Hepatocyte (in vitro differentiated cells): ENCODE data around the gene TBL3.

ENCODE experiments used
- EZH2 ChIP-seq: fragments of 200-600 bp; sonication (generic); IDR thresholded peaks from 2 replicates; pipeline ENCODE4 v1.6.1; 2016; ENCODE audit warnings: antibody characterized with exemption, mild to moderate bottlenecking, borderline replicate concordance
- EZH2phosphoT487 ChIP-seq: fragments of 200-600 bp; sonication (generic); IDR thresholded peaks from one replicate; pipeline ENCODE4 v1.6.1; 2018; ENCODE audit warnings: antibody characterized with exemption, mild to moderate bottlenecking, low read depth, moderate library complexity; ENCODE audit not compliant: unreplicated experiment, severe bottlenecking
- TF ChIP-seq, protein P1 (sequence below): fragments of 200-600 bp; sonication (generic); IDR thresholded peaks from 2 replicates; pipeline ENCODE4 v1.5.1; 2016; ENCODE audit warnings: antibody characterized with exemption, mild to moderate bottlenecking; ENCODE audit not compliant: poor library complexity

DNA sequence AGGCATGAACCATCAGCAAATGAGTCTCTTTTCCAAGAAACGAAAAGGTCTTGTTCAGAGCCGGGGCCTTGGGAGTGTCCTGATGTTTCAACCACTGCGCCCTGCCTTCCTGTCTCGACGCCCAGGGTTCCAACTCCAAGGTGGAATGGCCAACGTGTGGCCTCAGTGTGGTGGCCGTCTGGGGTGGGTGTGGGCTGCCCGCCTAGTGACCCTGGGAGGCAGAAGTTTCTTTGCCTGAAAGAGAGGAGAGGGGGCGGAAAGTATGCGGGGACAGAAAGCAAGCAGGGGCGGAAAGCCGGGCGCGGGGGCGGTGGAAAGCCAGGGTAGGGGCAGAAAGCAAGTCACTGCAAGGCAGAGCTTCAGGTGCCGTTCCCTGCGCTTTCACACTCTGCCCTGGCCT is 32.9 kb upstream of the TBL3 start:
- TF ChIP-seq EZH2phosphoT487 (no peak), EZH2 (no peak)
- TF ChIP-seq, protein P1, sequence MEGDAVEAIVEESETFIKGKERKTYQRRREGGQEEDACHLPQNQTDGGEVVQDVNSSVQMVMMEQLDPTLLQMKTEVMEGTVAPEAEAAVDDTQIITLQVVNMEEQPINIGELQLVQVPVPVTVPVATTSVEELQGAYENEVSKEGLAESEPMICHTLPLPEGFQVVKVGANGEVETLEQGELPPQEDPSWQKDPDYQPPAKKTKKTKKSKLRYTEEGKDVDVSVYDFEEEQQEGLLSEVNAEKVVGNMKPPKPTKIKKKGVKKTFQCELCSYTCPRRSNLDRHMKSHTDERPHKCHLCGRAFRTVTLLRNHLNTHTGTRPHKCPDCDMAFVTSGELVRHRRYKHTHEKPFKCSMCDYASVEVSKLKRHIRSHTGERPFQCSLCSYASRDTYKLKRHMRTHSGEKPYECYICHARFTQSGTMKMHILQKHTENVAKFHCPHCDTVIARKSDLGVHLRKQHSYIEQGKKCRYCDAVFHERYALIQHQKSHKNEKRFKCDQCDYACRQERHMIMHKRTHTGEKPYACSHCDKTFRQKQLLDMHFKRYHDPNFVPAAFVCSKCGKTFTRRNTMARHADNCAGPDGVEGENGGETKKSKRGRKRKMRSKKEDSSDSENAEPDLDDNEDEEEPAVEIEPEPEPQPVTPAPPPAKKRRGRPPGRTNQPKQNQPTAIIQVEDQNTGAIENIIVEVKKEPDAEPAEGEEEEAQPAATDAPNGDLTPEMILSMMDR, result no peak
